ENCODE results near the gene SYNE1. TPM values are rescaled to one million over a fixed set of nuclear protein-coding genes. Genes with fewer than 3 reads are reported as not detected.

SYNE1 gene
- total RNA-seq, 1 experiment from 2014 or later, result 14.2 TPM

GRCh38 chr6:152318278-152318677 is 318.9 kb downstream of the SYNE1 start:
- in situ Hi-C loops (cut with HindIII; ENCODE audit: low pct_unique_long_range_greater_than_20kb, low sequenced_read_pairs), result no loop called here
- no peak for DNase-seq (ENCODE audit: low read depth)

- in situ Hi-C loops (cut with HindIII; ENCODE audit: low pct_unique_long_range_greater_than_20kb, low sequenced_read_pairs), result no loop called here
- no peak for DNase-seq (ENCODE audit: low read depth)
These were observed 321.1 kb downstream of the SYNE1 start for GRCh38 chr6:152316024-152316423.

GRCh38 chr6:152314483-152314832 is 322.7 kb downstream of the SYNE1 start:
- DNase-seq (ENCODE audit: low read depth), result no peak
- in situ Hi-C loops (cut with HindIII; ENCODE audit: low pct_unique_long_range_greater_than_20kb, low sequenced_read_pairs), result no loop called here

- DNase-seq (ENCODE audit: low read depth), result no peak
- in situ Hi-C loops (cut with HindIII; ENCODE audit: low pct_unique_long_range_greater_than_20kb, low sequenced_read_pairs), result no loop called here
These were observed 323.4 kb downstream of the SYNE1 start for GRCh38 chr6:152313542-152314482.

- in situ Hi-C loops (cut with HindIII; ENCODE audit: low pct_unique_long_range_greater_than_20kb, low sequenced_read_pairs), result no loop called here
- DNase-seq (ENCODE audit: low read depth), result no peak
These were observed 324.7 kb downstream of the SYNE1 start for GRCh38 chr6:152312434-152312833.

GRCh38 chr6:152310371-152310954 is 326.7 kb downstream of the SYNE1 start:
- in situ Hi-C loops (cut with HindIII; ENCODE audit: low pct_unique_long_range_greater_than_20kb, low sequenced_read_pairs), result no loop called here
- no peak for DNase-seq (ENCODE audit: low read depth)

GRCh38 chr6:152309648-152310047 is 327.5 kb downstream of the SYNE1 start:
- in situ Hi-C loops (cut with HindIII; ENCODE audit: low pct_unique_long_range_greater_than_20kb, low sequenced_read_pairs), result no loop called here

GRCh38 chr6:152309006-152309405 is 328.2 kb downstream of the SYNE1 start:
- in situ Hi-C loops (cut with HindIII; ENCODE audit: low pct_unique_long_range_greater_than_20kb, low sequenced_read_pairs), result no loop called here

More at GRCh38 chr6:152309648-152310047, 327.5 kb downstream of the SYNE1 start:
- no peak for DNase-seq (ENCODE audit: low read depth)

GRCh38 chr6:152308306-152308705 is 328.9 kb downstream of the SYNE1 start:
- DNase-seq (ENCODE audit: low read depth), result no peak
- in situ Hi-C loops (cut with HindIII; ENCODE audit: low pct_unique_long_range_greater_than_20kb, low sequenced_read_pairs), result no loop called here

More at GRCh38 chr6:152309006-152309405, 328.2 kb downstream of the SYNE1 start:
- DNase-seq (ENCODE audit: low read depth), result no peak

- in situ Hi-C loops (cut with HindIII; ENCODE audit: low pct_unique_long_range_greater_than_20kb, low sequenced_read_pairs), result no loop called here
- DNase-seq (ENCODE audit: low read depth), result no peak
These were observed 331.5 kb downstream of the SYNE1 start for GRCh38 chr6:152305672-152306071.

GRCh38 chr6:152301765-152302568 is 335.2 kb downstream of the SYNE1 start:
- peak; percentile 78 for DNase-seq (ENCODE audit: low read depth)
- in situ Hi-C loops (cut with HindIII; ENCODE audit: low pct_unique_long_range_greater_than_20kb, low sequenced_read_pairs), result no loop called here

GRCh38 chr6:152301021-152301764 is 336.0 kb downstream of the SYNE1 start:
- in situ Hi-C loops (cut with HindIII; ENCODE audit: low pct_unique_long_range_greater_than_20kb, low sequenced_read_pairs), result no loop called here

GRCh38 chr6:152300517-152300916 is 336.6 kb downstream of the SYNE1 start:
- no peak for DNase-seq (ENCODE audit: low read depth)
- in situ Hi-C loops (cut with HindIII; ENCODE audit: low pct_unique_long_range_greater_than_20kb, low sequenced_read_pairs), result no loop called here

More at GRCh38 chr6:152301021-152301764, 336.0 kb downstream of the SYNE1 start:
- DNase-seq (ENCODE audit: low read depth), result no peak

GRCh38 chr6:152298848-152299735 is 338.1 kb downstream of the SYNE1 start:
- DNase-seq (ENCODE audit: low read depth), result no peak
- in situ Hi-C loops (cut with HindIII; ENCODE audit: low pct_unique_long_range_greater_than_20kb, low sequenced_read_pairs), result no loop called here

GRCh38 chr6:152298055-152298647 is 339.0 kb downstream of the SYNE1 start:
- in situ Hi-C loops (cut with HindIII; ENCODE audit: low pct_unique_long_range_greater_than_20kb, low sequenced_read_pairs), result no loop called here
- no peak for DNase-seq (ENCODE audit: low read depth)

- in situ Hi-C loops (cut with HindIII; ENCODE audit: low pct_unique_long_range_greater_than_20kb, low sequenced_read_pairs), result no loop called here
- no peak for DNase-seq (ENCODE audit: low read depth)
These were observed 340.4 kb downstream of the SYNE1 start for GRCh38 chr6:152296648-152297376.

Measured in Caki2 (cell line).